Measurements from ENCODE around the gene ISLR. TPM values are rescaled to one million over a fixed set of nuclear protein-coding genes. Genes with fewer than 3 reads are reported as not detected.

The ISLR gene
- total and polyA plus RNA-seq, 2 of the 4 experiments (the other 2 are of a cell fraction) = under 0.01 to 0.79 TPM

GRCh38 chr15:74222240-74223119 lies 49.0 kb downstream of the ISLR start:
- in situ Hi-C loops (cut with MboI; ENCODE audit: low sequenced_read_pairs) = no loop called here
- ATAC-seq (ENCODE audit: low read depth) (no peak), DNase-seq (no peak)
- intact Hi-C loops (cut with micrococcal nuclease) = no loop called here
- Histone ChIP-seq H2BK5ac (ENCODE audit: low read depth, low read length, poor library complexity, severe bottlenecking) (no peak overlapping the region), H3K9me3 (ENCODE audit: control insufficient read depth, insufficient read depth, low read length) (no peaks in the 10 kb centered on the region), H3K36me3 (ENCODE audit: control insufficient read depth, insufficient read depth, low read length) (no peaks in the 10 kb centered on the region), H3K27me3 (ENCODE audit: control insufficient read depth, insufficient read depth, low read length) (peaks cover 71% of the 10 kb centered on the region), H3K4ac (ENCODE audit: low read depth, low read length) (no peak overlapping the region), H3K79me1 (ENCODE audit: low read depth in 1 of 2, low read length in 2 of 2) (no peaks in the 10 kb centered on the region), H2AK9ac (replicated peaks; ENCODE audit: low read depth, low read length, poor library complexity) (no peak overlapping the region), H3K4me1 (ENCODE audit: control insufficient read depth, insufficient read depth, low read length) (no peaks in the 10 kb centered on the region), H4K8ac (ENCODE audit: low read depth in 2 of 2, low read length in 2 of 2) (no peak overlapping the region), H2BK120ac (ENCODE audit: low read depth, low read length) (no peak overlapping the region), H4K91ac (ENCODE audit: insufficient read depth, low read depth, low read length) (no peak overlapping the region), H3K4me3 (ENCODE audit: insufficient read depth, low read depth, low read length) (no peak overlapping the region), H2AFZ (replicated peaks; ENCODE audit: low read length, poor library complexity) (no peak overlapping the region), H4K20me1 (ENCODE audit: insufficient read depth, low read length) (0 out of 2 replicates have a peak, but pooled peaks cover 3% of the 10 kb centered on the region), H2AK5ac (ENCODE audit: low read depth, low read length) (no peak overlapping the region), H3K9me1 (ENCODE audit: insufficient read depth, low read length) (no peaks in the 10 kb centered on the region), H4K5ac (ENCODE audit: low read depth, low read length) (no peak overlapping the region), H3K23ac (ENCODE audit: low read depth, low read length) (no peak overlapping the region), H3K56ac (ENCODE audit: extremely low read depth, insufficient read depth, low read length) (no peak overlapping the region), H3K18ac (ENCODE audit: low read depth, low read length) (no peak overlapping the region), H3K14ac (replicated peaks; ENCODE audit: low read depth, low read length) (no peak overlapping the region), H3K9ac (ENCODE audit: low read depth, low read length) (no peak overlapping the region), H2BK20ac (ENCODE audit: low read depth, low read length) (no peak overlapping the region), H3K4me2 (ENCODE audit: low read depth, low read length) (no peak overlapping the region), H3K27ac (ENCODE audit: insufficient read depth, low read length) (no peak overlapping the region), H2BK15ac (ENCODE audit: low read depth, low read length) (no peak overlapping the region)
- BruUV-seq (replicated peaks) = no TSS peak
- POLR2A ChIA-PET (ENCODE audit: unreplicated experiment) = no interaction called here
- dilution Hi-C loops (cut with HindIII; ENCODE audit: low sequenced_read_pairs, unreplicated experiment) = no loop called here
- WGBS, 2 experiments (ENCODE audit: extremely low coverage in 2 of 2, insufficient read length in 1 of 2) = 50% methylated on average over 2 of the region's 25 CpGs; no CpG with 5 or more reads in 1 of the 2 experiments
- CTCF ChIA-PET = interaction anchor here (0.7 to 1.2 kb wide), 2 partner anchors 11 to 218 kb away, joined by 3 read pairs; no protein-coding TSS in a partner anchor
- TF ChIP-seq NFE2L2 (IDR thresholded peaks at IDR 0.05; ENCODE audit: low read depth, low read length) (no peak), CTCF (conservative IDR thresholded peaks at IDR 0.05; ENCODE audit: low read depth, low read length) (no peak), RFX5 (IDR thresholded peaks at IDR 0.05; ENCODE audit: low read depth, low read length) (no peak), FOS (IDR thresholded peaks at IDR 0.05; ENCODE audit: low read depth, low read length) (no peak), RAD21 (IDR thresholded peaks at IDR 0.05; ENCODE audit: low read length) (no peak), POLR2A (IDR thresholded peaks at IDR 0.05; ENCODE audit: low read depth, low read length) (no peak), USF2 (IDR thresholded peaks at IDR 0.05; ENCODE audit: low read depth, low read length) (no peak), MAFK (IDR thresholded peaks at IDR 0.05; ENCODE audit: low read depth, low read length) (no peak), CHD1 (IDR thresholded peaks at IDR 0.05; ENCODE audit: low read depth, low read length) (no peak), RCOR1 (IDR thresholded peaks at IDR 0.05; ENCODE audit: insufficient replicate concordance, low read length) (no peak), MXI1 (IDR thresholded peaks at IDR 0.05; ENCODE audit: borderline replicate concordance, low read depth, low read length) (no peak), ELK1 (IDR thresholded peaks at IDR 0.05; ENCODE audit: borderline replicate concordance, low read depth, low read length) (no peak), CEBPB (IDR thresholded peaks at IDR 0.05; ENCODE audit: low read depth, low read length) (no peak), BHLHE40 (IDR thresholded peaks at IDR 0.05; ENCODE audit: low read depth, low read length) (no peak), SMC3 (IDR thresholded peaks at IDR 0.05; ENCODE audit: low read depth, low read length) (no peak)
